Measurements from ENCODE around the gene ARHGAP27. TPM values are rescaled to one million over a fixed set of nuclear protein-coding genes. Genes with fewer than 3 reads are reported as not detected.
"Not testable (repeated sequence)": the region's sequence is repeated elsewhere in the genome, so short reads cannot be mapped to it uniquely, and the experiment has no call there.

ARHGAP27 gene
- total RNA-seq, 1 experiment from 2014 or later = 61.4 TPM

DNA sequence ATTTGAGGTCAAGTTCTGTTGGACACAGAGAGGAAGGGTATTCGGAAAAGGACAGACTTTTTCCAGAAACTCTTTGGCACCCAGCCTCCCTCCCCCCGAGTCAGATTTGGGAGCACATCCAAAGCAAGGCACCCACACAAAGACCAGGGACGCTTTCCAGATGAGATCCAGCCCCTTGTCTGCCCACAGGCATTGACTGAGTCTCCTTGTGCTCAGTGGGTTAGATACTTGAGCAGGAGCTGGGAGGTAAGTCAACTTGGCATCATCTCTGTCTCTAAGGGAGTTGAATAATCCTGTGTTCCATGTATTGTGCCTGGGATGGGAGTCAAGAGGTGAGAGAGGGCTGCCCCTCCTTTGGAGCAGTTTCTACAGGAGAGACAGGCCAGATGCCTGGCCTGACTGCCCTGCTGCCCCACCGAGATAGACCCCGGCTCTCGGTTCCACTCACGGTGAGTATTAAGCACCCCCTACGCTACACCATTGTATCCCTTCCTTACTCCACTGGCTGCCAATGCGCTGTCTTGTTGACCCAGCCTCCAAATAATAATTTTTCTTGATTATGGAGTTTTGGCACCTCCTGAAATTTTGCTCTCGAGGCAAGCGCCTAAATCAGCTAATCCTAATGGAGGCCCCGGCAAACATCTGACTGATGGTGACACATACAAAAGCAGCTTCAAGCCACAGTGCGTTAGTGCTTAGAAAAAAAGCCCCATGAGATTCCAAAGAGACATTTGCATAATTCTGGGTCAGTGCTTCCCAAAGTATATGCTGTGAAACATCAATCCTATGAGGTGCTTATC lies 86.3 kb downstream of the ARHGAP27 start:
- no peak overlapping the region for H3K27ac ChIP-seq
- TF ChIP-seq, protein P1, sequence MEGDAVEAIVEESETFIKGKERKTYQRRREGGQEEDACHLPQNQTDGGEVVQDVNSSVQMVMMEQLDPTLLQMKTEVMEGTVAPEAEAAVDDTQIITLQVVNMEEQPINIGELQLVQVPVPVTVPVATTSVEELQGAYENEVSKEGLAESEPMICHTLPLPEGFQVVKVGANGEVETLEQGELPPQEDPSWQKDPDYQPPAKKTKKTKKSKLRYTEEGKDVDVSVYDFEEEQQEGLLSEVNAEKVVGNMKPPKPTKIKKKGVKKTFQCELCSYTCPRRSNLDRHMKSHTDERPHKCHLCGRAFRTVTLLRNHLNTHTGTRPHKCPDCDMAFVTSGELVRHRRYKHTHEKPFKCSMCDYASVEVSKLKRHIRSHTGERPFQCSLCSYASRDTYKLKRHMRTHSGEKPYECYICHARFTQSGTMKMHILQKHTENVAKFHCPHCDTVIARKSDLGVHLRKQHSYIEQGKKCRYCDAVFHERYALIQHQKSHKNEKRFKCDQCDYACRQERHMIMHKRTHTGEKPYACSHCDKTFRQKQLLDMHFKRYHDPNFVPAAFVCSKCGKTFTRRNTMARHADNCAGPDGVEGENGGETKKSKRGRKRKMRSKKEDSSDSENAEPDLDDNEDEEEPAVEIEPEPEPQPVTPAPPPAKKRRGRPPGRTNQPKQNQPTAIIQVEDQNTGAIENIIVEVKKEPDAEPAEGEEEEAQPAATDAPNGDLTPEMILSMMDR (conservative IDR thresholded peaks at IDR 0.05) = no peak
- no peak for TF ChIP-seq EZH2 (IDR thresholded peaks at IDR 0.05; ENCODE audit: low read depth)
- peaks cover 11% of the 10 kb centered on the region for H3K4me1 ChIP-seq (replicated peaks; ENCODE audit: insufficient read depth)
- no TSS peak for BruUV-seq (replicated peaks)
- H3K4me2 ChIP-seq = no peak overlapping the region
- CTCF ChIA-PET = no interaction called here
- H3K79me2 ChIP-seq (ENCODE audit: low read depth) = no peaks in the 10 kb centered on the region
- no peak for DNase-seq
- H3K36me3 ChIP-seq (ENCODE audit: low read depth) = no peaks in the 10 kb centered on the region
- no peaks in the 10 kb centered on the region for H3K9me3 ChIP-seq (ENCODE audit: insufficient read depth, low read depth)
- H3K4me3 ChIP-seq = no peak overlapping the region
- intact Hi-C loops (cut with micrococcal nuclease; ENCODE audit: unreplicated experiment) = no loop called here
- POLR2A ChIA-PET (ENCODE audit: unreplicated experiment) = no interaction called here
- H4K20me1 ChIP-seq (ENCODE audit: insufficient read depth) = no peaks in the 10 kb centered on the region
- H3F3A ChIP-seq (ENCODE audit: insufficient read depth, low read depth) = peaks cover 10% of the 10 kb centered on the region; the same call in 1 of the 2 replicates
- no peak overlapping the region for H2AFZ ChIP-seq
- H3K9me2 ChIP-seq (ENCODE audit: insufficient read depth) = no peaks in the 10 kb centered on the region
- no peaks in the 10 kb centered on the region for H3K27me3 ChIP-seq (ENCODE audit: insufficient read depth, low read depth)

- H3K27ac ChIP-seq = no peak overlapping the region
- DNase-seq = no peak
- intact Hi-C loops (cut with micrococcal nuclease; ENCODE audit: unreplicated experiment) = no loop called here
- no peak overlapping the region for H3K4me2 ChIP-seq
- no peaks in the 10 kb centered on the region for H3K9me3 ChIP-seq (ENCODE audit: insufficient read depth, low read depth)
- no peaks in the 10 kb centered on the region for H4K20me1 ChIP-seq (ENCODE audit: insufficient read depth)
- H3K4me3 ChIP-seq = no peak overlapping the region
- ChIA-PET POLR2A (ENCODE audit: unreplicated experiment) (interaction anchor here (0.6 kb wide), 1 partner anchor 52 kb away, joined by 3 read pairs; no protein-coding TSS in a partner anchor), CTCF (interaction anchor here (0.5 kb wide), 1 partner anchor 195 kb away, joined by 3 read pairs; no protein-coding TSS in a partner anchor)
- no peak overlapping the region for H2AFZ ChIP-seq
- peaks cover 18% of the 10 kb centered on the region for H3F3A ChIP-seq (ENCODE audit: insufficient read depth, low read depth)
- no peak for TF ChIP-seq EZH2 (IDR thresholded peaks at IDR 0.05; ENCODE audit: low read depth)
- TF ChIP-seq, protein P1 (conservative IDR thresholded peaks at IDR 0.05) = no peak
- no peaks in the 10 kb centered on the region for H3K36me3 ChIP-seq (ENCODE audit: low read depth)
- H3K9me2 ChIP-seq (ENCODE audit: insufficient read depth) = no peaks in the 10 kb centered on the region
- H3K27me3 ChIP-seq (ENCODE audit: insufficient read depth, low read depth) = no peaks in the 10 kb centered on the region
- no peaks in the 10 kb centered on the region for H3K79me2 ChIP-seq (ENCODE audit: low read depth)
- no TSS peak for BruUV-seq (replicated peaks)
- H3K4me1 ChIP-seq (replicated peaks; ENCODE audit: insufficient read depth) = peaks cover 18% of the 10 kb centered on the region
Measured at GRCh38 chr17:45345554-45346215, 87.0 kb downstream of the ARHGAP27 start.

DNA sequence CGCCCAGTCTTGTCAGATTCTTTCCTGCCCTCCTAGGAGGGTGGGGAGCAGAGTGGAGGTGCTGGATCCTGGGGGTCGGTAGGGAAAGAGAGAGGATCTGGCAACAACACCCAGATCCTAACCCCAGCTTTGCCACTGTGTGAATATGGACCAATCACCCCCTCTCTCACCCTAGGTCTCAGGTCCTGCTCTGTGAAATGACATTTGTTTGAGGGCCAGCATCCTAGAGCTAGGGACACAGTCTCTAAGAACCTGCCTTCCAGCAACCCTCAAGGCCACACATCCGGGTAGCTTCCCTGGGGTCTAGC lies 87.5 kb downstream of the ARHGAP27 start:
- DNase-seq = no peak
- ChIA-PET CTCF (interaction anchor here (0.5 kb wide), 1 partner anchor 195 kb away, joined by 3 read pairs; no protein-coding TSS in a partner anchor), POLR2A (ENCODE audit: unreplicated experiment) (interaction anchor here (0.6 kb wide), 1 partner anchor 52 kb away, joined by 3 read pairs; no protein-coding TSS in a partner anchor)
- H3K79me2 ChIP-seq (ENCODE audit: low read depth) = no peaks in the 10 kb centered on the region
- no peak overlapping the region for H3K4me3 ChIP-seq
- intact Hi-C loops (cut with micrococcal nuclease; ENCODE audit: unreplicated experiment) = no loop called here
- no peaks in the 10 kb centered on the region for H3K9me2 ChIP-seq (ENCODE audit: insufficient read depth)
- BruUV-seq (replicated peaks) = no TSS peak
- H4K20me1 ChIP-seq (ENCODE audit: insufficient read depth) = no peaks in the 10 kb centered on the region
- H2AFZ ChIP-seq = no peak overlapping the region
- H3K27me3 ChIP-seq (ENCODE audit: insufficient read depth, low read depth) = no peaks in the 10 kb centered on the region
- H3K4me2 ChIP-seq = no peak overlapping the region
- no peaks in the 10 kb centered on the region for H3K9me3 ChIP-seq (ENCODE audit: insufficient read depth, low read depth)
- no peak for TF ChIP-seq EZH2 (IDR thresholded peaks at IDR 0.05; ENCODE audit: low read depth)
- TF ChIP-seq, protein P1 (conservative IDR thresholded peaks at IDR 0.05) = no peak
- no peaks in the 10 kb centered on the region for H3K36me3 ChIP-seq (ENCODE audit: low read depth)
- peaks cover 18% of the 10 kb centered on the region for H3K4me1 ChIP-seq (replicated peaks; ENCODE audit: insufficient read depth)
- H3F3A ChIP-seq (ENCODE audit: insufficient read depth, low read depth) = peaks cover 23% of the 10 kb centered on the region
- H3K27ac ChIP-seq = no peak overlapping the region

DNA sequence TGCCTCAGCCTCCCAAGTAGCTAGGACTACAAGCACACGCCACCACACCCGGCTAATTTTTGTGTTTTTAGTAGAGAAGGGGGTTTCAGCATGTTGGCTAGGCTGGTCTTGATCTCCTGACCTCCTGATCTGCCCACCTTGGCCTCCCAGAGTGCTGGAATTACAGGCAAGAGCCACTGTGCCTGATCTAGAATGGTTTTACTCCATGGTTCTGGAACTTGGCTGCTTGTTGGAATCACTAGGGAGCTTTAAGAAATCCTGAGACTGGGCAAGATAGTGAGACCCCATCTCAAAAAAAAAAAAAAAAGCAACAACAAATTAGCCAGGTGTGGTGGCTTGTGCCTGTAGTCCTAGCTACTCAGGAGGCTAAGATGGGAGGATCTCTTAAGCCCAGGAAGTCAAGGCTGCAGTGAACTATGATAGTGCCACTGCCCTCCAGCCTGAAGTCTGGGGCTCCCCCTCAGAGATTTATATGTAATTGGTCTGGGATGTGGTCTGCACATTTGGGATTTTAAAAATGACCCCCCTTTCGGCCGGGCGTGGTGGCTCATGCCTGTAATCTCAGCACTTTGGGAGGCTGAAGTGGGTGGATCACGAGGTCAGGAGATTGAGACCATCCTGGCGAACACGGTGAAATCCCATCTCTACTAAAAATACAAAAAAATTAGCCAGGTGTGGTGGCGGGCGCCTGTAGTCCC lies 88.6 kb downstream of the ARHGAP27 start:
- POLR2A ChIA-PET (ENCODE audit: unreplicated experiment) = interaction anchor here (0.7 kb wide), 1 partner anchor 633 kb away, joined by 5 read pairs; no protein-coding TSS in a partner anchor
- intact Hi-C loops (cut with micrococcal nuclease; ENCODE audit: unreplicated experiment); H3K9me3 ChIP-seq (ENCODE audit: insufficient read depth, low read depth); DNase-seq; H3K27ac ChIP-seq; H4K20me1 ChIP-seq (ENCODE audit: insufficient read depth); BruUV-seq (replicated peaks); H3K36me3 ChIP-seq (ENCODE audit: low read depth); H2AFZ ChIP-seq; CTCF ChIA-PET; H3K79me2 ChIP-seq (ENCODE audit: low read depth); H3K9me2 ChIP-seq (ENCODE audit: insufficient read depth); H3K4me3 ChIP-seq; H3K4me2 ChIP-seq; H3K27me3 ChIP-seq (ENCODE audit: insufficient read depth, low read depth): not testable (repeated sequence)
- peaks cover 18% of the 10 kb centered on the region for H3K4me1 ChIP-seq (replicated peaks; ENCODE audit: insufficient read depth)
- peaks cover 23% of the 10 kb centered on the region for H3F3A ChIP-seq (ENCODE audit: insufficient read depth, low read depth)

Measured in PC-9 (cell line).